Measurements from ENCODE around the gene NR5A1. TPM values are rescaled to one million over a fixed set of nuclear protein-coding genes. Genes with fewer than 3 reads are reported as not detected.

The NR5A1 gene
- total and polyA plus RNA-seq, 10 of the 15 experiments (the other 5 are each of a cell fraction or from before 2014, with no cell fraction given), result 0.06 to 0.24 (median 0.08) TPM; not detected in 5

GRCh38 chr9:124555043-124555442 is 47.8 kb upstream of the NR5A1 start:
- RAD21 ChIA-PET (ENCODE audit: unreplicated experiment), result interaction anchor here (0.5 kb wide), 1 partner anchor 153 kb away, joined by 3 read pairs; no protein-coding TSS in a partner anchor

More at GRCh38 chr9:124555043-124555442, 47.8 kb upstream of the NR5A1 start:
- H3K9ac ChIP-seq (ENCODE audit: control insufficient read depth, insufficient read depth, low read length), result no peak overlapping the region
- no peaks in the 10 kb centered on the region for H4K20me1 ChIP-seq (ENCODE audit: control insufficient read depth, insufficient read depth)
- TF ChIP-seq FOXM1 (IDR thresholded peaks at IDR 0.05; ENCODE audit: low read depth, low read length) (no peak), EED (IDR thresholded peaks at IDR 0.05; ENCODE audit: low read depth) (no peak), PKNOX1 (IDR thresholded peaks at IDR 0.05) (no peak), BHLHE40 (IDR thresholded peaks at IDR 0.05; ENCODE audit: borderline replicate concordance in 1 of 2, low read depth in 2 of 2, low read length in 1 of 2) (no peak), BCL3 (IDR thresholded peaks at IDR 0.05; ENCODE audit: borderline replicate concordance, insufficient read depth, low read depth, low read length, poor library complexity, severe bottlenecking) (no peak), TCF3 (IDR thresholded peaks at IDR 0.05; ENCODE audit: borderline replicate concordance, insufficient read depth, low read depth, low read length) (no peak), SREBF1 (IDR thresholded peaks at IDR 0.05; ENCODE audit: low read length) (no peak), ESRRA (IDR thresholded peaks at IDR 0.05; ENCODE audit: low read length) (no peak), PAX8 (IDR thresholded peaks at IDR 0.05) (no peak), CREB1 (IDR thresholded peaks at IDR 0.05; ENCODE audit: low read depth) (no peak), NKRF (conservative IDR thresholded peaks at IDR 0.05) (no peak), STAT3 (IDR thresholded peaks at IDR 0.05; ENCODE audit: low read depth, low read length) (no peak), JUNB (IDR thresholded peaks at IDR 0.05) (no peak), MYC (IDR thresholded peaks at IDR 0.05; ENCODE audit: insufficient read depth, insufficient read length, insufficient replicate concordance, low read length, severe bottlenecking) (no peak), IRF3 (IDR thresholded peaks at IDR 0.05) (no peak), IKZF1 (conservative IDR thresholded peaks at IDR 0.05) (no peak), KDM1A (IDR thresholded peaks at IDR 0.05; ENCODE audit: borderline replicate concordance) (no peak), SMC3 (IDR thresholded peaks at IDR 0.05; ENCODE audit: borderline replicate concordance, low read length) (no peak), LARP7 (IDR thresholded peaks at IDR 0.05) (no peak), FOXK2 (IDR thresholded peaks at IDR 0.05) (no peak)
- no peak for DNase-seq (ENCODE audit: low read depth, low spot score)
- intact Hi-C loops (cut with micrococcal nuclease; ENCODE audit: unreplicated experiment), result no loop called here
- ChIA-PET POLR2A (interaction anchor here (0.6 kb wide), 1 partner anchor 184 kb away, joined by 3 read pairs; no protein-coding TSS in a partner anchor), CTCF (interaction anchor here (0.6 to 2.3 kb wide), 6 partner anchors 8 to 191 kb away, joined by 3 to 9 read pairs (median 4); no protein-coding TSS in a partner anchor), SMC1A (ENCODE audit: uncharacterized antibody, unreplicated experiment) (interaction anchor here (0.8 to 1.1 kb wide), 2 partner anchors 10 to 198 kb away, joined by 3 read pairs; no protein-coding TSS in a partner anchor)
- in situ Hi-C loops (cut with MboI), result no loop called here
- FAIRE-seq, result no peak
- H3K27me3 ChIP-seq (replicated peaks in 1 of 2; ENCODE audit: control insufficient read depth in 2 of 2, insufficient read depth in 2 of 2, low read length in 1 of 2), result no peaks in the 10 kb centered on the region
- no peaks in the 10 kb centered on the region for H3K4me1 ChIP-seq (ENCODE audit: control insufficient read depth, insufficient read depth, low read length)
- no peak overlapping the region for H2AFZ ChIP-seq (ENCODE audit: control insufficient read depth, low read depth, low read length)
- no peak overlapping the region for H3K27ac ChIP-seq (ENCODE audit: control insufficient read depth, insufficient read depth)
- BruUV-seq (replicated peaks), result no TSS peak
- ATAC-seq, result no peak
- WGBS (ENCODE audit: insufficient coverage, insufficient replicate concordance, low lambda C conversion rate, missing lambda C conversion rate), result 38% methylated on average over 3 of the region's 3 CpGs
- no peaks in the 10 kb centered on the region for H3K36me3 ChIP-seq (ENCODE audit: control insufficient read depth in 2 of 2, insufficient read depth in 2 of 2, low read length in 1 of 2)
- H3K9me3 ChIP-seq (replicated peaks; ENCODE audit: control insufficient read depth, insufficient read depth, low read length), result no peaks in the 10 kb centered on the region
- no peaks in the 10 kb centered on the region for H3K79me2 ChIP-seq (ENCODE audit: control insufficient read depth, insufficient read depth, low read length)
- no peak overlapping the region for H3K4me3 ChIP-seq
- H3K4me2 ChIP-seq (ENCODE audit: control insufficient read depth, insufficient read depth), result no peak overlapping the region
